ENCODE results near the gene RAMACL. TPM values are rescaled to one million over a fixed set of nuclear protein-coding genes. Genes with fewer than 3 reads are reported as not detected.

RAMACL gene
- total RNA-seq, 1 experiment from 2014 or later: 0.13 TPM

DNA sequence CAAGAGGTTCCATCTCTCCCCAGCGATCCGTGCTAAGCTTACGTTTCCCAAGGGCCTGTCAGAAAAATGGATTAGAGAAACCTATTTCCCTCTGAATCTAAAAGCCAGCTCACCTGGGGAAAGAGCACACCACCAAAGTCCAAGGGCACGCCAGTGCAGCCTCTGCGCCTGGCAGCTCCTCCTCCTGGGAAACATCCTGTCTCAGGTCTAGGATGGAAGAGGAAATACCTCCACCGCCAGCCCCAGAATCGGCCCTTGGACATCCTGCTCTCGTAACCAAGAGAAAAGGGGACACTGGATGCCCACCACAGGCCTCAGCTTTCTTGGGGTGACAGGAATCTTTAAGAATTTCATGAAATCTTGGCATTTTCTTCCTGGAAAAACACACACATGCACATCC is 18.7 kb downstream of the RAMACL start:
- ATAC-seq: no peak
- ChIA-PET CTCF (no interaction called here), POLR2A (no interaction called here)
- in situ Hi-C loops (cut with HindIII; ENCODE audit: low pct_unique_long_range_greater_than_20kb, low sequenced_read_pairs) (no loop called here), intact Hi-C loops (cut with micrococcal nuclease; ENCODE audit: unreplicated experiment) (no loop called here)
- Histone ChIP-seq H3K27ac (ENCODE audit: low read length) (no peak overlapping the region), H3K4me3 (ENCODE audit: low read depth in 2 of 2, low read length in 2 of 2) (no peak overlapping the region), H3K9me3 (ENCODE audit: control insufficient read depth, insufficient read depth, low read depth, low read length) (no peaks in the 10 kb centered on the region), H3K36me3 (ENCODE audit: control insufficient read depth, insufficient read depth, low read length) (no peaks in the 10 kb centered on the region), H3K4me1 (ENCODE audit: control insufficient read depth, insufficient read depth, low read length) (no peaks in the 10 kb centered on the region), H3K27me3 (ENCODE audit: control insufficient read depth, insufficient read depth, low read length) (no peaks in the 10 kb centered on the region)
- BruUV-seq (replicated peaks): no TSS peak
- TF ChIP-seq, protein P1, sequence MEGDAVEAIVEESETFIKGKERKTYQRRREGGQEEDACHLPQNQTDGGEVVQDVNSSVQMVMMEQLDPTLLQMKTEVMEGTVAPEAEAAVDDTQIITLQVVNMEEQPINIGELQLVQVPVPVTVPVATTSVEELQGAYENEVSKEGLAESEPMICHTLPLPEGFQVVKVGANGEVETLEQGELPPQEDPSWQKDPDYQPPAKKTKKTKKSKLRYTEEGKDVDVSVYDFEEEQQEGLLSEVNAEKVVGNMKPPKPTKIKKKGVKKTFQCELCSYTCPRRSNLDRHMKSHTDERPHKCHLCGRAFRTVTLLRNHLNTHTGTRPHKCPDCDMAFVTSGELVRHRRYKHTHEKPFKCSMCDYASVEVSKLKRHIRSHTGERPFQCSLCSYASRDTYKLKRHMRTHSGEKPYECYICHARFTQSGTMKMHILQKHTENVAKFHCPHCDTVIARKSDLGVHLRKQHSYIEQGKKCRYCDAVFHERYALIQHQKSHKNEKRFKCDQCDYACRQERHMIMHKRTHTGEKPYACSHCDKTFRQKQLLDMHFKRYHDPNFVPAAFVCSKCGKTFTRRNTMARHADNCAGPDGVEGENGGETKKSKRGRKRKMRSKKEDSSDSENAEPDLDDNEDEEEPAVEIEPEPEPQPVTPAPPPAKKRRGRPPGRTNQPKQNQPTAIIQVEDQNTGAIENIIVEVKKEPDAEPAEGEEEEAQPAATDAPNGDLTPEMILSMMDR (IDR thresholded peaks at IDR 0.05): no peak
- TF ChIP-seq SIN3A (IDR thresholded peaks at IDR 0.05; ENCODE audit: borderline replicate concordance, insufficient read depth, low read depth, low read length): no peak
- no peak for TF ChIP-seq TCF7L2 (IDR thresholded peaks at IDR 0.05; ENCODE audit: low read depth, low read length)
- no peak for TF ChIP-seq POLR2AphosphoS5 (IDR thresholded peaks at IDR 0.05; ENCODE audit: low read depth, low read length)
- TF ChIP-seq, protein P2, sequence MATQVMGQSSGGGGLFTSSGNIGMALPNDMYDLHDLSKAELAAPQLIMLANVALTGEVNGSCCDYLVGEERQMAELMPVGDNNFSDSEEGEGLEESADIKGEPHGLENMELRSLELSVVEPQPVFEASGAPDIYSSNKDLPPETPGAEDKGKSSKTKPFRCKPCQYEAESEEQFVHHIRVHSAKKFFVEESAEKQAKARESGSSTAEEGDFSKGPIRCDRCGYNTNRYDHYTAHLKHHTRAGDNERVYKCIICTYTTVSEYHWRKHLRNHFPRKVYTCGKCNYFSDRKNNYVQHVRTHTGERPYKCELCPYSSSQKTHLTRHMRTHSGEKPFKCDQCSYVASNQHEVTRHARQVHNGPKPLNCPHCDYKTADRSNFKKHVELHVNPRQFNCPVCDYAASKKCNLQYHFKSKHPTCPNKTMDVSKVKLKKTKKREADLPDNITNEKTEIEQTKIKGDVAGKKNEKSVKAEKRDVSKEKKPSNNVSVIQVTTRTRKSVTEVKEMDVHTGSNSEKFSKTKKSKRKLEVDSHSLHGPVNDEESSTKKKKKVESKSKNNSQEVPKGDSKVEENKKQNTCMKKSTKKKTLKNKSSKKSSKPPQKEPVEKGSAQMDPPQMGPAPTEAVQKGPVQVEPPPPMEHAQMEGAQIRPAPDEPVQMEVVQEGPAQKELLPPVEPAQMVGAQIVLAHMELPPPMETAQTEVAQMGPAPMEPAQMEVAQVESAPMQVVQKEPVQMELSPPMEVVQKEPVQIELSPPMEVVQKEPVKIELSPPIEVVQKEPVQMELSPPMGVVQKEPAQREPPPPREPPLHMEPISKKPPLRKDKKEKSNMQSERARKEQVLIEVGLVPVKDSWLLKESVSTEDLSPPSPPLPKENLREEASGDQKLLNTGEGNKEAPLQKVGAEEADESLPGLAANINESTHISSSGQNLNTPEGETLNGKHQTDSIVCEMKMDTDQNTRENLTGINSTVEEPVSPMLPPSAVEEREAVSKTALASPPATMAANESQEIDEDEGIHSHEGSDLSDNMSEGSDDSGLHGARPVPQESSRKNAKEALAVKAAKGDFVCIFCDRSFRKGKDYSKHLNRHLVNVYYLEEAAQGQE (IDR thresholded peaks at IDR 0.05; ENCODE audit: insufficient read depth in 1 of 2, low read depth in 2 of 2, low read length in 1 of 2): no peak
- no peak for DNase-seq (ENCODE audit: low read depth, low spot score)

DNA sequence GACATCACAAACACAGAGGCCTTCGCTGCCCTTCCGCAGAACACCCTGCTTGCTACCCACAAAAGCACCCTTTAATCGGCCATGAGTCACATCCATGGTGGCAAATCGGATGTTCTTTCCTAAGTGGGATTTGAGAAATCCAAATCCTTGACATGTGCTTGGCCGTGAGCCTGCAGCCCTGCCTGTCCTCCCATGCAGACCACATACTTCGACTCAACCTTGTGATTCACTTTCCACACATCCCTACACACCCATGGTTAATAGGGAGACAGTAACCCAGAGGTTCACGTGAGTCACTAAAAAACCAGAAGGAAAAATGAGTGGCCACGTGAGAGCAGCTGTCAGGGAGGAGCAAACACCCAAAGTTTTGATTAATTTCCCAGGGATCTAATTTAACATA is 19.4 kb downstream of the RAMACL start:
- ChIA-PET POLR2A (no interaction called here), CTCF (no interaction called here)
- Histone ChIP-seq H3K4me1 (ENCODE audit: control insufficient read depth, insufficient read depth, low read length) (no peaks in the 10 kb centered on the region), H3K27me3 (ENCODE audit: control insufficient read depth, insufficient read depth, low read length) (no peaks in the 10 kb centered on the region), H3K27ac (ENCODE audit: low read length) (no peak overlapping the region), H3K4me3 (ENCODE audit: low read depth in 2 of 2, low read length in 2 of 2) (no peak overlapping the region), H3K9me3 (ENCODE audit: control insufficient read depth, insufficient read depth, low read depth, low read length) (no peaks in the 10 kb centered on the region), H3K36me3 (ENCODE audit: control insufficient read depth, insufficient read depth, low read length) (no peaks in the 10 kb centered on the region)
- TF ChIP-seq SIN3A (IDR thresholded peaks at IDR 0.05; ENCODE audit: borderline replicate concordance, insufficient read depth, low read depth, low read length): no peak
- TF ChIP-seq TCF7L2 (IDR thresholded peaks at IDR 0.05; ENCODE audit: low read depth, low read length): no peak
- TF ChIP-seq, protein P2 (IDR thresholded peaks at IDR 0.05; ENCODE audit: insufficient read depth in 1 of 2, low read depth in 2 of 2, low read length in 1 of 2): no peak
- TF ChIP-seq, protein P1 (IDR thresholded peaks at IDR 0.05): no peak
- TF ChIP-seq POLR2AphosphoS5 (IDR thresholded peaks at IDR 0.05; ENCODE audit: low read depth, low read length): no peak
- no TSS peak for BruUV-seq (replicated peaks)
- in situ Hi-C loops (cut with HindIII; ENCODE audit: low pct_unique_long_range_greater_than_20kb, low sequenced_read_pairs): no loop called here
- DNase-seq (ENCODE audit: low read depth, low spot score) (peak; percentile 24), ATAC-seq (no peak)
- intact Hi-C loops (cut with micrococcal nuclease; ENCODE audit: unreplicated experiment): no loop called here
